IMR-90 (cell line): Measurements from ENCODE around the gene CYB5R2. TPM values are rescaled to one million over a fixed set of nuclear protein-coding genes. Genes with fewer than 3 reads are reported as not detected.

ENCODE experiments used
- ATAC-seq: fragments of 200-7000 bp; cut with Tn5 transposase; 2 replicates; pipeline ENCODE4 v1.9.1; 2020; ENCODE audit warnings: low read depth, mild to moderate bottlenecking, moderate library complexity
- BruUV-seq: library from RNA; stranded (reverse); fragments of 400-500 nt; replicated peaks from 2 replicates; lab custom pipeline; 2021; lab: Mats Ljungman, UMichigan
- CTCF ChIA-PET: fragments of 300-600 bp; formaldehyde crosslinking; extraction: SDS; loops from one replicate; lab custom pipeline; 2021; ENCODE audit warnings: antibody characterized with exemption; lab: Yijun Ruan, JAX
- POLR2A ChIA-PET: fragments of 300-600 bp; sonication (Branson Sonifier 250); formaldehyde crosslinking; loops from one replicate; lab custom pipeline; 2022; ENCODE audit warnings: antibody characterized with exemption; ENCODE audit not compliant: unreplicated experiment; lab: Charles Lee
- DNase-seq: peaks from one replicate; pipeline ENCODE4 v3.0.0; 2013
- H2AFZ ChIP-seq: replicated peaks from 2 replicates; pipeline ENCODE3; 2013; ENCODE audit warnings: low read length, mild to moderate bottlenecking; ENCODE audit not compliant: poor library complexity
- H2AK5ac ChIP-seq: 2 replicates; pipeline ENCODE4 v1.6.1; 2013; ENCODE audit warnings: low read depth, low read length, inconsistent platforms
- H2AK9ac ChIP-seq: replicated peaks from 2 replicates; pipeline ENCODE3; 2013; ENCODE audit warnings: mild to moderate bottlenecking, low read depth, low read length, moderate library complexity; ENCODE audit not compliant: poor library complexity
- H2BK120ac ChIP-seq: 2 replicates; pipeline ENCODE4 v1.6.1; 2013; ENCODE audit warnings: low read depth, low read length, inconsistent platforms
- H2BK15ac ChIP-seq: 3 replicates; pipeline ENCODE4 v1.6.1; 2013; ENCODE audit warnings: low read depth, low read length, inconsistent platforms
- H2BK20ac ChIP-seq: 2 replicates; pipeline ENCODE4 v1.6.1; 2013; ENCODE audit warnings: low read depth, mild to moderate bottlenecking, inconsistent platforms, low read length, moderate library complexity
- H2BK5ac ChIP-seq: 2 replicates; pipeline ENCODE4 v1.6.1; 2013; ENCODE audit warnings: mild to moderate bottlenecking, low read depth, low read length, inconsistent platforms; ENCODE audit not compliant: poor library complexity, severe bottlenecking
- H3K14ac ChIP-seq: replicated peaks from 2 replicates; pipeline ENCODE4 v1.6.1; 2013; ENCODE audit warnings: low read depth, low read length, inconsistent platforms
- H3K18ac ChIP-seq: 2 replicates; pipeline ENCODE4 v1.6.1; 2013; ENCODE audit warnings: low read depth, low read length, control low read depth
- H3K23ac ChIP-seq: 2 replicates; pipeline ENCODE4 v1.6.1; 2013; ENCODE audit warnings: low read depth, low read length, inconsistent platforms
- H3K27ac ChIP-seq: 2 replicates; pipeline ENCODE4 v1.5.1; 2013; ENCODE audit warnings: mild to moderate bottlenecking, control low read depth, low read length; ENCODE audit not compliant: insufficient read depth
- H3K27me3 ChIP-seq: 2 replicates; pipeline ENCODE4 v1.6.1; 2013; ENCODE audit warnings: low read length; ENCODE audit not compliant: control insufficient read depth, insufficient read depth
- H3K36me3 ChIP-seq: 2 replicates; pipeline ENCODE4 v1.6.1; 2013; ENCODE audit warnings: low read length, mixed read lengths; ENCODE audit not compliant: control insufficient read depth, insufficient read depth
- H3K4ac ChIP-seq: 2 replicates; pipeline ENCODE4 v1.6.1; 2013; ENCODE audit warnings: low read depth, low read length, inconsistent platforms
- H3K4me1 ChIP-seq: 2 replicates; pipeline ENCODE4 v1.6.1; 2013; ENCODE audit warnings: low read length, mixed read lengths; ENCODE audit not compliant: control insufficient read depth, insufficient read depth
- H3K4me2 ChIP-seq: 2 replicates; pipeline ENCODE4 v1.6.1; 2013; ENCODE audit warnings: low read depth, mild to moderate bottlenecking, control low read depth, low read length, moderate library complexity
- H3K4me3 ChIP-seq: 2 replicates; pipeline ENCODE4 v1.5.1; 2013; ENCODE audit warnings: low read depth, mild to moderate bottlenecking, control low read depth, low read length, moderate library complexity; ENCODE audit not compliant: insufficient read depth
- H3K56ac ChIP-seq: 2 replicates; pipeline ENCODE4 v1.6.1; 2013; ENCODE audit warnings: low read length, inconsistent platforms; ENCODE audit not compliant: insufficient read depth; ENCODE audit errors: extremely low read depth
- H3K79me1 ChIP-seq, 2 experiments: 2 replicates each; pipeline ENCODE4 v1.6.1; 2013; ENCODE audit warnings: low read length in 2 of 2, inconsistent platforms in 1 of 2, low read depth in 1 of 2
- H3K9ac ChIP-seq: 2 replicates; pipeline ENCODE4 v1.6.1; 2013; ENCODE audit warnings: low read depth, low read length, control low read depth
- H3K9me1 ChIP-seq: 2 replicates; pipeline ENCODE4 v1.6.1; 2013; ENCODE audit warnings: low read length, inconsistent platforms; ENCODE audit not compliant: insufficient read depth
- H3K9me3 ChIP-seq: 2 replicates; pipeline ENCODE4 v1.6.1; 2013; ENCODE audit warnings: low read length; ENCODE audit not compliant: control insufficient read depth, insufficient read depth
- H4K20me1 ChIP-seq: 2 replicates; pipeline ENCODE4 v1.6.1; 2013; ENCODE audit warnings: low read length, inconsistent platforms; ENCODE audit not compliant: insufficient read depth
- H4K5ac ChIP-seq: 2 replicates; pipeline ENCODE4 v1.6.1; 2013; ENCODE audit warnings: mild to moderate bottlenecking, low read depth, low read length, control low read depth
- H4K8ac ChIP-seq, 2 experiments: 2 replicates each; pipeline ENCODE4 v1.6.1; 2013; ENCODE audit warnings: low read depth in 2 of 2, low read length in 2 of 2, control low read depth in 1 of 2, inconsistent platforms in 1 of 2
- H4K91ac ChIP-seq: 2 replicates; pipeline ENCODE4 v1.6.1; 2013; ENCODE audit warnings: low read depth, low read length, inconsistent platforms; ENCODE audit not compliant: insufficient read depth
- ELK1 ChIP-seq: fragments of 150-350 bp; IDR thresholded peaks from 2 replicates; pipeline ENCODE4 v1.6.1; 2016; ENCODE audit warnings: low read depth, mild to moderate bottlenecking, low read length, moderate library complexity, borderline replicate concordance
- MAFK ChIP-seq: IDR thresholded peaks from 2 replicates; pipeline ENCODE4 v1.6.1; 2012; ENCODE audit warnings: low read depth, low read length, improper control_type of control experiment
- MAZ ChIP-seq: IDR thresholded peaks from 2 replicates; pipeline ENCODE4 v1.6.1; 2012; ENCODE audit warnings: low read depth, mild to moderate bottlenecking, low read length, improper control_type of control experiment, moderate library complexity, borderline replicate concordance
- MXI1 ChIP-seq: IDR thresholded peaks from 2 replicates; pipeline ENCODE4 v1.6.1; 2012; ENCODE audit warnings: low read depth, mild to moderate bottlenecking, low read length, moderate library complexity, borderline replicate concordance
- NFE2L2 ChIP-seq: fragments of 150-350 bp; IDR thresholded peaks from 2 replicates; pipeline ENCODE4 v1.6.1; 2016; ENCODE audit warnings: low read depth, mild to moderate bottlenecking, low read length
- SMC3 ChIP-seq: fragments of 150-350 bp; IDR thresholded peaks from 2 replicates; pipeline ENCODE4 v1.6.1; 2016; ENCODE audit warnings: low read depth, mild to moderate bottlenecking, antibody characterized with exemption, low read length, moderate library complexity
- WGBS, 2 experiments: methylation state at CpG; one replicate each; pipeline versions ENCODE4 v1.1.5 to v1.1.7; 2013; ENCODE audit warnings: missing lambda C conversion rate in 2 of 2; ENCODE audit not compliant: insufficient read length in 1 of 2; ENCODE audit errors: extremely low coverage in 2 of 2; 5-methylcytosine and 5-hydroxymethylcytosine counted together
- dilution Hi-C: fragments of 300-500 bp; cut with HindIII; formaldehyde crosslinking; loops from one replicate; pipeline ENCODE4 v1.14.3; 2018; ENCODE audit warnings: low sequenced_read_pairs; ENCODE audit not compliant: unreplicated experiment
- in situ Hi-C: fragments of 300-500 bp; cut with MboI; formaldehyde crosslinking; loops from 3 replicates; pipeline ENCODE4 v1.14.3; 2019; ENCODE audit warnings: low sequenced_read_pairs, inconsistent platforms, mixed read lengths
- intact Hi-C: fragments of 100-400 bp; cut with micrococcal nuclease; formaldehyde crosslinking; loops from 2 replicates; pipeline ENCODE4 v1.10.0; 2022
- polyA plus RNA-seq, 3 experiments: library from polyadenylated mRNA; depleted of rRNA; stranded (reverse); fragments of >200 nt; gene quantifications; 2 replicates each; pipeline ENCODE4 v1.2.3, GENCODE V29; 2012; ENCODE audit warnings: low replicate concordance in 1 of 3
- total RNA-seq: library from RNA; depleted of rRNA; stranded (reverse); fragments of >200 nt; gene quantifications from 2 replicates; pipeline ENCODE4 v1.2.3, GENCODE V29; 2012
- TF ChIP-seq, protein P1 (sequence below): fragments of 150-350 bp; IDR thresholded peaks from 2 replicates; pipeline ENCODE4 v1.6.1; 2017; ENCODE audit warnings: mild to moderate bottlenecking, antibody characterized with exemption, low read length, low read depth

Gene CYB5R2
- total and polyA plus RNA-seq, 2 of the 4 experiments (the other 2 are of a cell fraction) = 4.5 to 4.7 TPM

DNA sequence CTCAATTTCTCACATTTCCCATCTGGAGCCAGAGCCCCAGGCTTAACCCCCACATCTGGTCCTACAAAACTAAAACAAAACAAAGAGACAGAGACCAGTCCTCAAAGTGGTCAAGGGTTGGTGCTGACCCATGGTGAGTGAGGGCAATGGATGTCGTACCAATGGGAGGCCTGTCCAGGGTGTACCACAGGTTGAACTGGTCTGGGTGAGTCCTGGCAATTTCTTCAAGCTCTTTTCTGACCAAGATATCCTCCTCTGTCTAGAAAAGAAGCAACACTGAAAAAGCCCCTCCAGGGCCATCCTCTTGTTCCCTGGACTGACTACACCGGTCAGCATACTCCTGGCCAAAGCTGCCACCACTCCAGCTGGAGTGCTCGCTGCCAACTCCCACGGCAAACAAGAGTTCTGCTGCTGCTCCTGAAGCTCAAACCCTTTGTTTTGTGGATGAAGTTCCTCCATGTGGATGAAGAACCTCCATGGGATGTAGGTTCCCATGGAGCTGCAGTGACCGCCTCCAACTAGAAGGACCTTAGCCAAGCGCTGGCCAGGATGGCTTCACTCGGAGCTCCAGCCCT is 6.9 kb downstream of the CYB5R2 start:
- no peak overlapping the region for H3K14ac ChIP-seq
- no peak overlapping the region for H3K4me2 ChIP-seq
- no TSS peak for BruUV-seq
- no peak overlapping the region for H4K5ac ChIP-seq
- H3K4me1 ChIP-seq = no peaks in the 10 kb centered on the region
- no peaks in the 10 kb centered on the region for H4K20me1 ChIP-seq
- H2BK5ac ChIP-seq = no peak overlapping the region
- 68% methylated on average over 3 of the region's 7 CpGs; no CpG with 5 or more reads in 1 of the 2 experiments for WGBS, 2 experiments
- H2BK15ac ChIP-seq = no peak overlapping the region
- no peaks in the 10 kb centered on the region for H3K9me1 ChIP-seq
- H2AFZ ChIP-seq = no peak overlapping the region
- H3K56ac ChIP-seq = no peak overlapping the region
- H3K23ac ChIP-seq = no peak overlapping the region
- no peaks in the 10 kb centered on the region for H3K79me1 ChIP-seq
- no peak overlapping the region for H2BK120ac ChIP-seq
- H2BK20ac ChIP-seq = no peak overlapping the region
- H4K91ac ChIP-seq = no peak overlapping the region
- DNase-seq = no peak
- H2AK9ac ChIP-seq = no peak overlapping the region
- ChIA-PET POLR2A (no interaction called here), CTCF (interaction anchor here (1.1 kb wide), 1 partner anchor 9 kb away, joined by 5 read pairs; no protein-coding TSS in a partner anchor)
- in situ Hi-C loops = no loop called here
- no peaks in the 10 kb centered on the region for H3K36me3 ChIP-seq
- dilution Hi-C loops = no loop called here
- no peak overlapping the region for H3K18ac ChIP-seq
- H3K27me3 ChIP-seq = no peaks in the 10 kb centered on the region
- intact Hi-C loops = no loop called here
- no peaks in the 10 kb centered on the region for H3K9me3 ChIP-seq
- no peak overlapping the region for H3K4ac ChIP-seq
- TF ChIP-seq MAZ = no peak
- TF ChIP-seq ELK1 = no peak
- no peak for TF ChIP-seq MAFK
- TF ChIP-seq NFE2L2 = no peak
- no peak for TF ChIP-seq MXI1
- TF ChIP-seq, protein P1, sequence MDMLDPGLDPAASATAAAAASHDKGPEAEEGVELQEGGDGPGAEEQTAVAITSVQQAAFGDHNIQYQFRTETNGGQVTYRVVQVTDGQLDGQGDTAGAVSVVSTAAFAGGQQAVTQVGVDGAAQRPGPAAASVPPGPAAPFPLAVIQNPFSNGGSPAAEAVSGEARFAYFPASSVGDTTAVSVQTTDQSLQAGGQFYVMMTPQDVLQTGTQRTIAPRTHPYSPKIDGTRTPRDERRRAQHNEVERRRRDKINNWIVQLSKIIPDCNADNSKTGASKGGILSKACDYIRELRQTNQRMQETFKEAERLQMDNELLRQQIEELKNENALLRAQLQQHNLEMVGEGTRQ = no peak
- TF ChIP-seq SMC3 = no peak
- ATAC-seq = no peak
- no peak overlapping the region for H3K4me3 ChIP-seq
- no peak overlapping the region for H4K8ac ChIP-seq
- no peak overlapping the region for H2AK5ac ChIP-seq
- H3K27ac ChIP-seq = no peak overlapping the region
- H3K9ac ChIP-seq = no peak overlapping the region
